ENCODE results near the gene SIL1. TPM values are rescaled to one million over a fixed set of nuclear protein-coding genes. Genes with fewer than 3 reads are reported as not detected.
A peak's percentile ranks its signal among the peaks of the same experiment; 100 is the strongest.

Gene SIL1
- total RNA-seq, 1 experiment from 2014 or later: 114 TPM

- ChIA-PET POLR2A (no interaction called here), CTCF (no interaction called here)
- no peak overlapping the region for H3K27ac Mint-ChIP-seq (ENCODE audit: low read depth, unreplicated experiment)
- no peak for TF ChIP-seq CTCF (IDR thresholded peaks at IDR 0.05; ENCODE audit: unreplicated experiment)
- peaks cover 18% of the 10 kb centered on the region for H3K36me3 Mint-ChIP-seq (ENCODE audit: insufficient read depth, unreplicated experiment)
- H3K4me3 Mint-ChIP-seq (ENCODE audit: unreplicated experiment): no peak overlapping the region
- intact Hi-C loops (cut with micrococcal nuclease): no loop called here
- no peak for DNase-seq (ENCODE audit: unreplicated experiment)
- H3K9me3 Mint-ChIP-seq (ENCODE audit: unreplicated experiment): no peaks in the 10 kb centered on the region
- peaks cover 10% of the 10 kb centered on the region for H3K4me1 Mint-ChIP-seq (ENCODE audit: insufficient read depth, unreplicated experiment)
- no TSS peak for BruUV-seq (replicated peaks)
- no peaks in the 10 kb centered on the region for H3K27me3 Mint-ChIP-seq (ENCODE audit: insufficient read depth, unreplicated experiment)
Observed at GRCh38 chr5:139052975-139053374, 145.2 kb downstream of the SIL1 start.

- no peaks in the 10 kb centered on the region for H3K9me3 Mint-ChIP-seq (ENCODE audit: unreplicated experiment)
- H3K27me3 Mint-ChIP-seq (ENCODE audit: insufficient read depth, unreplicated experiment): no peaks in the 10 kb centered on the region
- intact Hi-C loops (cut with micrococcal nuclease): no loop called here
- H3K27ac Mint-ChIP-seq (ENCODE audit: low read depth, unreplicated experiment): peak overlapping the region; percentile 11
- H3K36me3 Mint-ChIP-seq (ENCODE audit: insufficient read depth, unreplicated experiment): peaks cover 18% of the 10 kb centered on the region
- ChIA-PET POLR2A (no interaction called here), CTCF (interaction anchor here (0.6 to 0.7 kb wide), 3 partner anchors 10 to 209 kb away, joined by 3 read pairs; no protein-coding TSS in a partner anchor)
- TF ChIP-seq CTCF (IDR thresholded peaks at IDR 0.05; ENCODE audit: unreplicated experiment): no peak
- no TSS peak for BruUV-seq (replicated peaks)
- H3K4me1 Mint-ChIP-seq (ENCODE audit: insufficient read depth, unreplicated experiment): peaks cover 7% of the 10 kb centered on the region
- DNase-seq (ENCODE audit: unreplicated experiment): no peak
- no peak overlapping the region for H3K4me3 Mint-ChIP-seq (ENCODE audit: unreplicated experiment)
Observed at GRCh38 chr5:139051392-139051791, 146.8 kb downstream of the SIL1 start.

- H3K36me3 Mint-ChIP-seq (ENCODE audit: insufficient read depth, unreplicated experiment): peaks cover 18% of the 10 kb centered on the region
- H3K27ac Mint-ChIP-seq (ENCODE audit: low read depth, unreplicated experiment): no peak overlapping the region
Observed at GRCh38 chr5:139050432-139050831, 147.7 kb downstream of the SIL1 start.

GRCh38 chr5:139049780-139050179, 148.4 kb downstream of the SIL1 start:
- ChIA-PET POLR2A (no interaction called here), CTCF (no interaction called here)
- no peaks in the 10 kb centered on the region for H3K9me3 Mint-ChIP-seq (ENCODE audit: unreplicated experiment)
- no peaks in the 10 kb centered on the region for H3K27me3 Mint-ChIP-seq (ENCODE audit: insufficient read depth, unreplicated experiment)
- no peak overlapping the region for H3K4me3 Mint-ChIP-seq (ENCODE audit: unreplicated experiment)
- DNase-seq (ENCODE audit: unreplicated experiment): no peak
- no peak for TF ChIP-seq CTCF (IDR thresholded peaks at IDR 0.05; ENCODE audit: unreplicated experiment)
- no TSS peak for BruUV-seq (replicated peaks)
- intact Hi-C loops (cut with micrococcal nuclease): no loop called here
- H3K27ac Mint-ChIP-seq (ENCODE audit: low read depth, unreplicated experiment): no peak overlapping the region
- peaks cover 7% of the 10 kb centered on the region for H3K4me1 Mint-ChIP-seq (ENCODE audit: insufficient read depth, unreplicated experiment)
- peaks cover 18% of the 10 kb centered on the region for H3K36me3 Mint-ChIP-seq (ENCODE audit: insufficient read depth, unreplicated experiment)

More at GRCh38 chr5:139050432-139050831, 147.7 kb downstream of the SIL1 start:
- BruUV-seq (replicated peaks): no TSS peak
- ChIA-PET CTCF (interaction anchor here (0.5 kb wide), 1 partner anchor 211 kb away, joined by 3 read pairs; no protein-coding TSS in a partner anchor), POLR2A (no interaction called here)
- TF ChIP-seq CTCF (IDR thresholded peaks at IDR 0.05; ENCODE audit: unreplicated experiment): no peak
- Mint-ChIP-seq H3K4me1 (ENCODE audit: insufficient read depth, unreplicated experiment) (peaks cover 7% of the 10 kb centered on the region), H3K9me3 (ENCODE audit: unreplicated experiment) (no peaks in the 10 kb centered on the region), H3K4me3 (ENCODE audit: unreplicated experiment) (no peak overlapping the region), H3K27me3 (ENCODE audit: insufficient read depth, unreplicated experiment) (no peaks in the 10 kb centered on the region)
- intact Hi-C loops (cut with micrococcal nuclease): no loop called here
- no peak for DNase-seq (ENCODE audit: unreplicated experiment)

Measured in MCF 10A (cell line).